Uterus (tissue), 2 donors: Measurements from ENCODE around the gene DPP4.

Experiments used
- CTCF ChIP-seq, 4 experiments: fragments of 200-600 bp in 2 of 4; fragments of 450-650 bp in 2 of 4; sonication (generic) in 2 of 4; IDR thresholded peaks; one replicate each; pipeline ENCODE4 v1.5.1; 2016 to 2019; ENCODE audit warnings: antibody characterized with exemption in 4 of 4, mild to moderate bottlenecking in 2 of 4, moderate library complexity in 1 of 4
- POLR2A ChIP-seq, 2 donors: fragments of 450-650 bp; IDR thresholded peaks; one replicate each; pipeline ENCODE4 v1.6.1; 2016; ENCODE audit warnings: antibody characterized with exemption in 2 of 2, mild to moderate bottlenecking in 1 of 2, moderate library complexity in 1 of 2

GRCh38 chr2:162085090-162085891 lies 11.3 kb upstream of the DPP4 start:
- no peak for TF ChIP-seq POLR2A (IDR thresholded peaks at IDR 0.05)
- TF ChIP-seq CTCF (IDR thresholded peaks at IDR 0.05): no peak
